Tibial nerve (tissue), 4 donors: ENCODE measurements around the gene DTNB.

Experiments
- CTCF ChIP-seq, 5 experiments: fragments of 200-600 bp in 3 of 5; fragments of 450-650 bp in 2 of 5; sonication (generic) in 3 of 5; IDR thresholded peaks; one replicate each; pipeline ENCODE4 v1.5.1; 2016 to 2019; ENCODE audit warnings: antibody characterized with exemption in 5 of 5, mild to moderate bottlenecking in 3 of 5, moderate library complexity in 2 of 5
- EP300 ChIP-seq, 2 donors: sonication (generic); formaldehyde crosslinking; IDR thresholded peaks; one replicate each; pipeline ENCODE4 v1.6.1; 2017; ENCODE audit warnings: antibody characterized with exemption in 2 of 2, mild to moderate bottlenecking in 1 of 2
- POLR2A ChIP-seq, 2 donors: fragments of 450-650 bp; IDR thresholded peaks; one replicate each; pipeline ENCODE4 v1.6.1; 2017; ENCODE audit warnings: antibody characterized with exemption in 2 of 2, mild to moderate bottlenecking in 2 of 2, moderate library complexity in 2 of 2

- no peak for TF ChIP-seq CTCF (IDR thresholded peaks at IDR 0.05)
- no peak for TF ChIP-seq EP300 (IDR thresholded peaks at IDR 0.05)
- no peak for TF ChIP-seq POLR2A (IDR thresholded peaks at IDR 0.05)
Observed at GRCh38 chr2:25400576-25401216, 272.7 kb downstream of the DTNB start.
